Astrocyte of the spinal cord (primary cell): Measurements from ENCODE around the gene ADTRP.

Experiments used
- DNase-seq: peaks from one replicate; pipeline ENCODE4 v3.0.0; 2011; ENCODE audit warnings: low read depth, low spot score
- H3K4me3 ChIP-seq: 2 replicates; pipeline ENCODE4 v1.5.1; 2011; ENCODE audit warnings: low read depth, mild to moderate bottlenecking, low read length, moderate library complexity
- in situ Hi-C: cut with HindIII; loops from 2 replicates; pipeline ENCODE4 v1.10.0; 2017; ENCODE audit warnings: low sequenced_read_pairs
- TF ChIP-seq, protein P1 (sequence below): IDR thresholded peaks from 2 replicates; pipeline ENCODE4 v1.5.1; 2012; ENCODE audit warnings: low read depth, mild to moderate bottlenecking, low read length, inconsistent platforms

ADTRP gene

GRCh38 chr6:11779329-11780096, 910 bp upstream of the ADTRP start:
- H3K4me3 ChIP-seq = no peak overlapping the region
- DNase-seq = no peak
- in situ Hi-C loops = no loop called here
- TF ChIP-seq, protein P1, sequence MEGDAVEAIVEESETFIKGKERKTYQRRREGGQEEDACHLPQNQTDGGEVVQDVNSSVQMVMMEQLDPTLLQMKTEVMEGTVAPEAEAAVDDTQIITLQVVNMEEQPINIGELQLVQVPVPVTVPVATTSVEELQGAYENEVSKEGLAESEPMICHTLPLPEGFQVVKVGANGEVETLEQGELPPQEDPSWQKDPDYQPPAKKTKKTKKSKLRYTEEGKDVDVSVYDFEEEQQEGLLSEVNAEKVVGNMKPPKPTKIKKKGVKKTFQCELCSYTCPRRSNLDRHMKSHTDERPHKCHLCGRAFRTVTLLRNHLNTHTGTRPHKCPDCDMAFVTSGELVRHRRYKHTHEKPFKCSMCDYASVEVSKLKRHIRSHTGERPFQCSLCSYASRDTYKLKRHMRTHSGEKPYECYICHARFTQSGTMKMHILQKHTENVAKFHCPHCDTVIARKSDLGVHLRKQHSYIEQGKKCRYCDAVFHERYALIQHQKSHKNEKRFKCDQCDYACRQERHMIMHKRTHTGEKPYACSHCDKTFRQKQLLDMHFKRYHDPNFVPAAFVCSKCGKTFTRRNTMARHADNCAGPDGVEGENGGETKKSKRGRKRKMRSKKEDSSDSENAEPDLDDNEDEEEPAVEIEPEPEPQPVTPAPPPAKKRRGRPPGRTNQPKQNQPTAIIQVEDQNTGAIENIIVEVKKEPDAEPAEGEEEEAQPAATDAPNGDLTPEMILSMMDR = no peak

GRCh38 chr6:11778036-11778435, 567 bp downstream of the ADTRP start:
- no peak overlapping the region for H3K4me3 ChIP-seq
- in situ Hi-C loops = no loop called here
- no peak for DNase-seq
- TF ChIP-seq, protein P1 = no peak

DNA sequence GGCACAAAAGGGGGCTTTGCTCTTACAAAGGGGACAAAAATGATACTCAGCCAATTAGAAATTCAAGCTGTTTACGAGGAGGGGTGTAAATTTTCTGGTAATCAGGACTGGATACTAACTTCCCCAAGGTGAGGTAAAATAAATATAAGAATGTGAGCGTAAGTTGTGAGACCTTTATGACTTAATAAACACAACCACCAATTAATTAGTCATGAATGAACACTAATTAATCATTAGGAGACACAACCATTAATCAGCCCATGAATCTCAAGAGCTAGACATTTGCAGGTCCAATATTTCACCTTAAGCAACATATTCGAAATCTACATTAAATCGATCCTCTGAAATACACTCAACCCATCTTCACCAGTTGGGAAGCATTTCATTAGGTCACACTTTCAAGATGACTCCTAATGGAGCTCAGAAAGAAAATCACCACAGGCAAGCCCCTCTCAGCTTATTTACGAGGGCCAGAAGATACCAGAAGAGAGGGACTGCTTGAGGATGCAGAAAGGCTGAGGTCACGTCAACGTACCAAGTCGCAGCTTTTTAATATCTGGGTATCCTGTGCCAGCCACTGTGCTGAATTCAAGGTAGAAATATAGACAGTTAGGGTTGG, 2.7 kb downstream of the ADTRP start:
- H3K4me3 ChIP-seq = no peak overlapping the region
- no peak for DNase-seq
- in situ Hi-C loops = no loop called here
- TF ChIP-seq, protein P1 = no peak

GRCh38 chr6:11774426-11774825, 4.2 kb downstream of the ADTRP start:
- in situ Hi-C loops = no loop called here
- TF ChIP-seq, protein P1 = no peak
- H3K4me3 ChIP-seq = no peak overlapping the region
- DNase-seq = no peak

DNA sequence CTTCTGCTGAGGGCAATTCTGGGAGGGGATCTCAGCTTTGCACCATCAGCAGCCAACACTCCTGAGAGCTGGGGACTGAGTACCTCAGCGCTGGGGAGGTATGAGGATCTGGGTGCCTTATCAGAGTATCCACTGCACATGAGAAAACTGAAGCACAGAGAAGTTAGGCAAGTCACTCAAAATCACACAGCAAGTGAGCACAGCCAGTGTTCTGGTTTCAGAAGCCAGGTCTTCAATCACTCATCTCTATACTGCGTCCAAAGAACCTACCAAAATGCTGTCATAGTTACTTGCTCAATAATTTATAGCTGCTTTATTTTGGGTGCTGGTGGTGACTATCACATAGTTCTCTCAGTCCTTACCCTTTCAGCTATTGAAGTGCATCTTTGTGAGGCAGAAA, 5.0 kb downstream of the ADTRP start:
- no peak overlapping the region for H3K4me3 ChIP-seq
- DNase-seq = no peak
- in situ Hi-C loops = no loop called here
- TF ChIP-seq, protein P1 = no peak

DNA sequence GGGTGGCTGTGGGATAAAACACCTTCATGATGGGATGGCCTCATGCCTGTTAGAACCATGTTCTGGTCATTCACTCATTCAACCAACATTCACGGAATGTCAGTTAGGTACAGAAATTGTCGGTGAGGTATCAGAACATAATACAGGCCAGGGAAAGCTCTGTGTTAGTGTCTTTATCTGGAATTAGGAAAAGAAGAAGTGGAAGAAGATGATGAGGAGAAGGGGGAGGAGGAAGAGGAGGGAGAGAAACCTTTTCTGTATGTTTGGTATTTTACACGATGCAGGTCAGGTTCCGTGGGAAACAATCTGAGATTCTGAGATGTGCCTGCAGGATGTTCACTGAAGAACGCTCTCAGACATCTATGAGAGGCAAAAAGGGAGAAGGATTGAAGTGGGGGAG, 5.6 kb downstream of the ADTRP start:
- TF ChIP-seq, protein P1 = no peak
- in situ Hi-C loops = no loop called here
- no peak overlapping the region for H3K4me3 ChIP-seq
- no peak for DNase-seq
